GM19452 (cell line): ENCODE data around the gene PTPRU.

Source experiments
- ATAC-seq: cut with Tn5 transposase; IDR thresholded peaks from one replicate; pipeline ENCODE4 v1.9.1; 2021; ENCODE audit not compliant: unreplicated experiment

The PTPRU gene

GRCh38 chr1:29330089-29330488 lies 93.8 kb downstream of the PTPRU start:
- no peak for ATAC-seq

- ATAC-seq: no peak
Observed at GRCh38 chr1:29330856-29331255, 94.5 kb downstream of the PTPRU start.

- ATAC-seq: no peak
Observed at GRCh38 chr1:29331309-29331708, 95.0 kb downstream of the PTPRU start.

GRCh38 chr1:29331729-29332128 lies 95.4 kb downstream of the PTPRU start:
- ATAC-seq: no peak

GRCh38 chr1:29332204-29332603 lies 95.9 kb downstream of the PTPRU start:
- no peak for ATAC-seq

- ATAC-seq: no peak
Observed at GRCh38 chr1:29333008-29333407, 96.7 kb downstream of the PTPRU start.

GRCh38 chr1:29335573-29335972 lies 99.3 kb downstream of the PTPRU start:
- no peak for ATAC-seq

- no peak for ATAC-seq
Observed at GRCh38 chr1:29338908-29339575, 102.7 kb downstream of the PTPRU start.

GRCh38 chr1:29341936-29342335 lies 105.6 kb downstream of the PTPRU start:
- ATAC-seq: no peak

GRCh38 chr1:29342351-29342750 lies 106.0 kb downstream of the PTPRU start:
- ATAC-seq: no peak

- no peak for ATAC-seq
Observed at GRCh38 chr1:29342983-29343382, 106.7 kb downstream of the PTPRU start.

- no peak for ATAC-seq
Observed at GRCh38 chr1:29343476-29343875, 107.2 kb downstream of the PTPRU start.

- ATAC-seq: no peak
Observed at GRCh38 chr1:29343908-29344307, 107.6 kb downstream of the PTPRU start.

GRCh38 chr1:29344336-29344735 lies 108.0 kb downstream of the PTPRU start:
- ATAC-seq: no peak

- ATAC-seq: no peak
Observed at GRCh38 chr1:29346576-29346975, 110.3 kb downstream of the PTPRU start.

- no peak for ATAC-seq
Observed at GRCh38 chr1:29349871-29350491, 113.7 kb downstream of the PTPRU start.

GRCh38 chr1:29352719-29353420 lies 116.5 kb downstream of the PTPRU start:
- ATAC-seq: no peak

GRCh38 chr1:29354511-29355098 lies 118.3 kb downstream of the PTPRU start:
- no peak for ATAC-seq

GRCh38 chr1:29355375-29355774 lies 119.1 kb downstream of the PTPRU start:
- ATAC-seq: no peak

- no peak for ATAC-seq
Observed at GRCh38 chr1:29356663-29357062, 120.3 kb downstream of the PTPRU start.

GRCh38 chr1:29357452-29357851 lies 121.1 kb downstream of the PTPRU start:
- no peak for ATAC-seq

GRCh38 chr1:29358183-29358582 lies 121.9 kb downstream of the PTPRU start:
- ATAC-seq: no peak
